ENCODE data around the gene NPAS2. TPM values are rescaled to one million over a fixed set of nuclear protein-coding genes. Genes with fewer than 3 reads are reported as not detected.

NPAS2 gene
- total RNA-seq, 1 donor from 2014 or later, result 39.4 TPM

- Histone ChIP-seq H2AFZ (replicated peaks) (no peak overlapping the region), H3K4me2 (no peak overlapping the region), H3K27me3 (no peaks in the 10 kb centered on the region), H3K4me3 (no peak overlapping the region), H3K9me3 (ENCODE audit: low read depth) (no peaks in the 10 kb centered on the region), H3F3A (ENCODE audit: low read depth) (no peaks in the 10 kb centered on the region), H3K79me2 (ENCODE audit: low read depth) (no peaks in the 10 kb centered on the region), H3K36me3 (no peaks in the 10 kb centered on the region), H3K4me1 (no peaks in the 10 kb centered on the region), H3K27ac (no peak overlapping the region), H3K9ac (no peak overlapping the region), H4K20me1 (ENCODE audit: low read depth) (no peaks in the 10 kb centered on the region)
- H3K4me3 Mint-ChIP-seq, result no peak overlapping the region
- H3K4me1 Mint-ChIP-seq, result peaks cover 2% of the 10 kb centered on the region
- DNase-seq (ENCODE audit: low spot score), result no peak
- peaks cover 9% of the 10 kb centered on the region for H3K9me3 Mint-ChIP-seq
- peaks cover 4% of the 10 kb centered on the region for H3K27me3 Mint-ChIP-seq (ENCODE audit: insufficient read depth, low read depth)
- no peak for TF ChIP-seq EZH2phosphoT487 (IDR thresholded peaks at IDR 0.05)
- TF ChIP-seq EZH2 (IDR thresholded peaks at IDR 0.05), result no peak
- TF ChIP-seq CTCF (IDR thresholded peaks at IDR 0.05), result no peak
- H3K36me3 Mint-ChIP-seq, result no peaks in the 10 kb centered on the region
- H3K27ac Mint-ChIP-seq, result peak overlapping the region; percentile 21
Observed at GRCh38 chr2:100865816-100866460, 46.0 kb downstream of the NPAS2 start.

- Histone ChIP-seq H3K9me3 (ENCODE audit: low read depth) (no peaks in the 10 kb centered on the region), H3K9ac (no peak overlapping the region), H3K36me3 (no peaks in the 10 kb centered on the region), H3K4me3 (no peak overlapping the region), H4K20me1 (ENCODE audit: low read depth) (no peaks in the 10 kb centered on the region), H3K79me2 (ENCODE audit: low read depth) (no peaks in the 10 kb centered on the region), H3K4me1 (no peaks in the 10 kb centered on the region), H3F3A (ENCODE audit: low read depth) (no peaks in the 10 kb centered on the region), H3K27me3 (no peaks in the 10 kb centered on the region), H3K27ac (no peak overlapping the region), H2AFZ (replicated peaks) (no peak overlapping the region), H3K4me2 (no peak overlapping the region)
- Mint-ChIP-seq H3K4me1 (peaks cover 2% of the 10 kb centered on the region), H3K4me3 (no peak overlapping the region), H3K36me3 (no peaks in the 10 kb centered on the region), H3K27ac (no peak overlapping the region), H3K9me3 (peaks cover 9% of the 10 kb centered on the region), H3K27me3 (ENCODE audit: insufficient read depth, low read depth) (peaks cover 4% of the 10 kb centered on the region)
- TF ChIP-seq CTCF (IDR thresholded peaks at IDR 0.05), result no peak
- no peak for DNase-seq (ENCODE audit: low spot score)
Observed at GRCh38 chr2:100868083-100868482, 48.1 kb downstream of the NPAS2 start.

GRCh38 chr2:100869120-100869519 lies 49.2 kb downstream of the NPAS2 start:
- peaks cover 2% of the 10 kb centered on the region for H3K4me1 Mint-ChIP-seq
- Histone ChIP-seq H2AFZ (replicated peaks) (no peak overlapping the region), H3K36me3 (no peaks in the 10 kb centered on the region), H3K27me3 (no peaks in the 10 kb centered on the region), H3K9ac (no peak overlapping the region), H3K4me1 (no peaks in the 10 kb centered on the region), H3K4me2 (no peak overlapping the region), H4K20me1 (ENCODE audit: low read depth) (no peaks in the 10 kb centered on the region), H3K79me2 (ENCODE audit: low read depth) (no peaks in the 10 kb centered on the region), H3K9me3 (ENCODE audit: low read depth) (no peaks in the 10 kb centered on the region), H3K4me3 (no peak overlapping the region), H3K27ac (no peak overlapping the region), H3F3A (ENCODE audit: low read depth) (no peaks in the 10 kb centered on the region)
- no peak overlapping the region for H3K27ac Mint-ChIP-seq
- H3K27me3 Mint-ChIP-seq (ENCODE audit: insufficient read depth, low read depth), result peaks cover 2% of the 10 kb centered on the region
- no peak for DNase-seq (ENCODE audit: low spot score)
- no peak overlapping the region for H3K4me3 Mint-ChIP-seq
- H3K9me3 Mint-ChIP-seq, result peaks cover 7% of the 10 kb centered on the region
- no peaks in the 10 kb centered on the region for H3K36me3 Mint-ChIP-seq
- TF ChIP-seq EZH2phosphoT487 (IDR thresholded peaks at IDR 0.05) (no peak), CTCF (IDR thresholded peaks at IDR 0.05) (no peak), EZH2 (IDR thresholded peaks at IDR 0.05) (no peak)
